K562 (cell line): Measurements from ENCODE around the gene TADA2A. TPM values are rescaled to one million over a fixed set of nuclear protein-coding genes. Genes with fewer than 3 reads are reported as not detected.

ENCODE experiments used
- ARID1B ChIP-seq: fragments of 450-650 bp; IDR thresholded peaks from 2 replicates; pipeline ENCODE4 v1.6.1; 2016; ENCODE audit warnings: antibody characterized with exemption, mild to moderate bottlenecking, inconsistent platforms
- ARID3B ChIP-seq: fragments of 250-450 bp; sonication (Bioruptor Pico); IDR thresholded peaks from 2 replicates; pipeline ENCODE4 v1.4.0; 2020; ENCODE audit warnings: borderline replicate concordance
- CHD1 ChIP-seq: fragments of 200-600 bp; sonication (generic); IDR thresholded peaks from one replicate; pipeline ENCODE4 v1.6.1; 2012; ENCODE audit warnings: mild to moderate bottlenecking, moderate library complexity, low read length, inconsistent platforms
- EHMT2 ChIP-seq: fragments of 450-650 bp; IDR thresholded peaks from 2 replicates; pipeline ENCODE4 v1.6.1; 2018; ENCODE audit warnings: antibody characterized with exemption
- ELK3 ChIP-seq: fragments of 450-650 bp; formaldehyde crosslinking; IDR thresholded peaks from 2 replicates; pipeline ENCODE4 v1.4.0; 2020; ENCODE audit warnings: mild to moderate bottlenecking
- GTF2F1 ChIP-seq: IDR thresholded peaks from 2 replicates; pipeline ENCODE4 v1.6.1; 2011; ENCODE audit warnings: low read depth, low read length, improper control_type of control experiment
- HDAC1 ChIP-seq, 2 experiments: fragments of 450-650 bp; IDR thresholded peaks; 2 replicates each; pipeline ENCODE4 v1.6.1; 2016 to 2017; ENCODE audit warnings: inconsistent platforms in 1 of 2, mild to moderate bottlenecking in 1 of 2, moderate library complexity in 1 of 2
- L3MBTL2 ChIP-seq: fragments of 450-650 bp; IDR thresholded peaks from 2 replicates; pipeline ENCODE4 v1.6.1; 2016; ENCODE audit warnings: mild to moderate bottlenecking, moderate library complexity
- MNT ChIP-seq, 2 experiments: fragments of 450-650 bp; conservative IDR thresholded peaks; 2 replicates each; pipeline ENCODE4 v1.6.1; 2017; ENCODE audit warnings: mild to moderate bottlenecking in 2 of 2, moderate library complexity in 2 of 2
- MYNN ChIP-seq, 2 experiments: sonication (generic); formaldehyde crosslinking in 1 of 2; IDR thresholded peaks; 2 replicates each; pipeline versions ENCODE4 v1.5.0 to v1.6.1; 2016 to 2020; ENCODE audit warnings: antibody characterized with exemption in 1 of 2, missing genetic modification reagents in 1 of 2
- SETDB1 ChIP-seq: IDR thresholded peaks from one replicate; pipeline ENCODE4 v1.6.1; 2012; ENCODE audit warnings: low read length, control low read depth, inconsistent platforms
- TFE3 ChIP-seq: fragments of 450-650 bp; formaldehyde crosslinking; IDR thresholded peaks from 2 replicates; pipeline ENCODE4 v1.4.0; 2020; ENCODE audit warnings: mild to moderate bottlenecking, mixed read lengths
- UBTF ChIP-seq, 2 experiments: IDR thresholded peaks; 2 replicates each; pipeline ENCODE4 v1.6.1; 2012; ENCODE audit warnings: improper control_type of control experiment in 2 of 2, low read depth in 2 of 2, low read length in 2 of 2, borderline replicate concordance in 1 of 2
- ZNF280B ChIP-seq: fragments of 250-450 bp; sonication (Bioruptor Pico); IDR thresholded peaks from 2 replicates; pipeline ENCODE4 v1.5.1; 2021; ENCODE audit warnings: mild to moderate bottlenecking
- ZNF695 ChIP-seq: fragments of 450-650 bp; formaldehyde crosslinking; IDR thresholded peaks from 2 replicates; pipeline ENCODE4 v1.4.0; 2020; ENCODE audit warnings: mild to moderate bottlenecking, moderate library complexity
- ZZZ3 ChIP-seq: fragments of 450-650 bp; IDR thresholded peaks from 2 replicates; pipeline ENCODE4 v1.6.1; 2016; ENCODE audit warnings: antibody characterized with exemption, mild to moderate bottlenecking, moderate library complexity
- polyA plus RNA-seq, 8 experiments: library from polyadenylated mRNA; depleted of rRNA in 4 of 8; stranded (reverse) in 5 of 8; unstranded in 3 of 8; fragments of >200 nt; fragmentation: Nextera tagmentation in 2 of 8; fragmentation: Illumina TruSeq in 1 of 8; extraction: Ambion mirVana in 2 of 8; extraction: Trizol in 1 of 8; gene quantifications; 2 replicates each; pipeline versions ENCODE4 v1.2.1 to v1.2.3, GENCODE V29; 2011 to 2014; ENCODE audit warnings: inconsistent platforms in 1 of 8, missing spikeins in 1 of 8
- total RNA-seq, 7 experiments: library from RNA; depleted of rRNA in 6 of 7; stranded (reverse); fragments of >200 nt in 6 of 7; fragmentation: Illumina TruSeq in 2 of 7; extraction: Trizol in 2 of 7; gene quantifications; 2 replicates each; pipeline versions ENCODE4 v1.2.1 to v1.2.3, GENCODE V29; 2011 to 2021; ENCODE audit warnings: low replicate concordance in 1 of 7

TADA2A gene
- total and polyA plus RNA-seq, 9 of the 15 experiments (the other 6 are each of a cell fraction or from before 2014, with no cell fraction given) = 13.8 to 37.7 (median 25.0) TPM

GRCh38 chr17:37490638-37491614 lies 84.2 kb downstream of the TADA2A start (continued):
- TF ChIP-seq ELK3 (CRISPR knock-in tag) (no peak), L3MBTL2 (peak; percentile 90), ZNF280B (CRISPR knock-in tag) (no peak), SETDB1 (no peak), HDAC1 (IDR thresholded peaks at IDR 0.05) (peak in 1 of 2 experiments; percentile 80; a peak in 2 of 4 replicates), EHMT2 (no peak), TFE3 (CRISPR knock-in tag) (no peak), MYNN (IDR thresholded peaks at IDR 0.05) (0 out of 2 replicates have a peak, but pooled peaks have one; percentile 49), MYNN (CRISPR knock-in tag; IDR thresholded peaks at IDR 0.05) (no peak), CHD1 (no peak), ARID1B (peak; percentile 43; the same call in 1 of the 2 replicates), ZNF695 (CRISPR knock-in tag) (no peak), UBTF (IDR thresholded peaks at IDR 0.05; ENCODE audit: borderline replicate concordance in 1 of 2, low read depth in 2 of 2, low read length in 2 of 2) (peak; percentile 32 to 86; a peak in 2 of 4 replicates), MNT (conservative IDR thresholded peaks at IDR 0.05) (peak; percentile 86 to 91), ZZZ3 (no peak), GTF2F1 (no peak), ARID3B (CRISPR knock-in tag) (no peak)
